Lower leg skin (tissue), 4 donors: Measurements from ENCODE around the gene AKIRIN1. TPM values are rescaled to one million over a fixed set of nuclear protein-coding genes. Genes with fewer than 3 reads are reported as not detected.
A peak's percentile ranks its signal among the peaks of the same experiment; 100 is the strongest.
"Not testable (repeated sequence)": the region's sequence is repeated elsewhere in the genome, so short reads cannot be mapped to it uniquely, and the experiment has no call there.

Source experiments
- DNase-seq, 2 donors: peaks; one replicate each; pipeline ENCODE4 v3.0.0-alpha.2; 2019; ENCODE audit warnings: low spot score in 2 of 2
- H3K4me3 ChIP-seq: fragments of 200-600 bp; sonication (generic); 2 replicates; pipeline ENCODE4 v1.5.1; 2017; ENCODE audit warnings: mild to moderate bottlenecking, low read depth; ENCODE audit not compliant: poor library complexity, severe bottlenecking
- POLR2A ChIP-seq, 2 donors: fragments of 450-650 bp; IDR thresholded peaks; one replicate each; pipeline ENCODE4 v1.6.1; 2016 to 2017; ENCODE audit warnings: antibody characterized with exemption in 2 of 2, mild to moderate bottlenecking in 1 of 2, moderate library complexity in 1 of 2
- WGBS, 2 donors: methylation state at CpG; one replicate each; pipeline ENCODE4 v1.1.5; 2018; 5-methylcytosine and 5-hydroxymethylcytosine counted together
- intact Hi-C: fragments of 100-400 bp; cut with DNase I; formaldehyde crosslinking; loops from one replicate; pipeline ENCODE4 v1.15.0; 2023; ENCODE audit warnings: low total_unique reads
- total RNA-seq, 4 donors: library from RNA; depleted of rRNA; stranded (reverse); fragments of >200 nt; gene quantifications; one replicate each; pipeline ENCODE4 v1.1.0, GENCODE V29; 2016
- TF ChIP-seq, protein P1 (sequence below), 3 donors: fragments of 450-650 bp; IDR thresholded peaks; one replicate each; pipeline ENCODE4 v1.5.1; 2016; ENCODE audit warnings: antibody characterized with exemption in 3 of 3, mild to moderate bottlenecking in 3 of 3, moderate library complexity in 2 of 3

AKIRIN1 gene
- total RNA-seq, 4 donors from 2014 or later, result 22.3 to 36.8 (median 28.7) TPM

DNA sequence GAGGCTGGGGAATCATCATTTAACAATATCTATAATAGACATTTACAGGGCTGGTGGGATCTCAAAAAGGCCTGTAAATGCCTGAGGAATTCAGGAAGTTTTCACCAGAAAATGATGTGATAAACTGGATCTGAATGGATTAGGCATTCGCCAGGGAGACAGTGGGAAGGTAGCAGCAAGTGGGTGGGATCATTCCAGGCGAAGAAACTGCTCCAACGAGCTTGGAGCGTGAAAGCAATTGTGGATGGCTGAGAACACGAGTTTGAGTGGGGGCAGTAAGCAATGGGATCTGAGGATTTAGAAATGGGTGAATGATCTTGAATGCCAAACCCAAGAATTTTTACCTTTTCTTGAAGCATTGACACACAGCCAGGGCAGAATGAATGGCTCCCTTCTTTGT is 26.2 kb downstream of the AKIRIN1 start:
- WGBS, 2 donors, result 73 to 79% methylated on average over 5 of the region's 5 CpGs
- H3K4me3 ChIP-seq, result no peak overlapping the region
- no peak for DNase-seq
- TF ChIP-seq, protein P1, sequence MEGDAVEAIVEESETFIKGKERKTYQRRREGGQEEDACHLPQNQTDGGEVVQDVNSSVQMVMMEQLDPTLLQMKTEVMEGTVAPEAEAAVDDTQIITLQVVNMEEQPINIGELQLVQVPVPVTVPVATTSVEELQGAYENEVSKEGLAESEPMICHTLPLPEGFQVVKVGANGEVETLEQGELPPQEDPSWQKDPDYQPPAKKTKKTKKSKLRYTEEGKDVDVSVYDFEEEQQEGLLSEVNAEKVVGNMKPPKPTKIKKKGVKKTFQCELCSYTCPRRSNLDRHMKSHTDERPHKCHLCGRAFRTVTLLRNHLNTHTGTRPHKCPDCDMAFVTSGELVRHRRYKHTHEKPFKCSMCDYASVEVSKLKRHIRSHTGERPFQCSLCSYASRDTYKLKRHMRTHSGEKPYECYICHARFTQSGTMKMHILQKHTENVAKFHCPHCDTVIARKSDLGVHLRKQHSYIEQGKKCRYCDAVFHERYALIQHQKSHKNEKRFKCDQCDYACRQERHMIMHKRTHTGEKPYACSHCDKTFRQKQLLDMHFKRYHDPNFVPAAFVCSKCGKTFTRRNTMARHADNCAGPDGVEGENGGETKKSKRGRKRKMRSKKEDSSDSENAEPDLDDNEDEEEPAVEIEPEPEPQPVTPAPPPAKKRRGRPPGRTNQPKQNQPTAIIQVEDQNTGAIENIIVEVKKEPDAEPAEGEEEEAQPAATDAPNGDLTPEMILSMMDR (IDR thresholded peaks at IDR 0.05), result no peak
- no peak for TF ChIP-seq POLR2A (IDR thresholded peaks at IDR 0.05)
- intact Hi-C loops, result no loop called here

DNA sequence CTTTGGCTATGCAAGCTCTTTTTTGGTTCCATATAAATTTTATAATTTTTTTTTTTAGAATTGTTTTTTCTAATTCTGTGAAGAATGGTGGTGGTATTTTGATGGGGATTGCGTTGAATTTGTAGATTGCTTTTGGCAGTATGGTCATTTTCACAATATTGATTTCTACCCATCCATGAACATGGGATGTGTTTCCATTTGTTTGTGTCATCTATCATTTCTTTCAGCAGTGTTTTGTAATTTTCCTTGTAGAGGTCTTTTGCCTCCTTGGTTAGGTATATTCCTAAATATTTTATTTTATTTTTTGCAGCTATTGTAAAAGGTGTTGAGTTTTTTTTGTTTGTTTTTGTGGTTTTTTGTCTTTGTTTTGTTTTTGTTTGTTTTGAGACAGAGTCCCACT is 29.4 kb downstream of the AKIRIN1 start:
- H3K4me3 ChIP-seq, DNase-seq, intact Hi-C loops: not testable (repeated sequence)
- WGBS, 2 donors, result 83 to 97% methylated on average over 1 of the region's 1 CpG

DNA sequence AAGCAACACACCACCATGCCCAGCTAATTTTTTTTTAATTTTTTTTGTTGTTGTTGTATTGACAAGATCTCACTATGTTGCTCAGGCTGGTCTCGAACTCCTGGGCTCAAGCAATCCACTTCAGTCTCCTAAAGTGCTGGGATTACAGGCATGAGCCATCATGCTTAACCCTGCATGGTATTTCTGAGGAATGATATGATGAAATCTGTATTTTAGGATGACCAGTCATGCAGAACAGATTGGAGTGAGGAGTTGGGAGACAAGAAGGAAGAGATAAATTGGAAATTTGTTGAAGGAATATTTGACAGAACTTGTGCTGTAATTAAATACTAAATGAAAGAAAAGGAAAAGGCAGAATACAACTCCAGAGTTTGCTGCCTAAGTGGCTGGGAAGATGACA is 30.4 kb downstream of the AKIRIN1 start:
- DNase-seq, result no peak
- WGBS, 2 donors, result 76 to 84% methylated on average over 1 of the region's 1 CpG
- H3K4me3 ChIP-seq, result no peak overlapping the region
- intact Hi-C loops, result no loop called here
- no peak for TF ChIP-seq POLR2A (IDR thresholded peaks at IDR 0.05)
- TF ChIP-seq, protein P1 (IDR thresholded peaks at IDR 0.05), result no peak

DNA sequence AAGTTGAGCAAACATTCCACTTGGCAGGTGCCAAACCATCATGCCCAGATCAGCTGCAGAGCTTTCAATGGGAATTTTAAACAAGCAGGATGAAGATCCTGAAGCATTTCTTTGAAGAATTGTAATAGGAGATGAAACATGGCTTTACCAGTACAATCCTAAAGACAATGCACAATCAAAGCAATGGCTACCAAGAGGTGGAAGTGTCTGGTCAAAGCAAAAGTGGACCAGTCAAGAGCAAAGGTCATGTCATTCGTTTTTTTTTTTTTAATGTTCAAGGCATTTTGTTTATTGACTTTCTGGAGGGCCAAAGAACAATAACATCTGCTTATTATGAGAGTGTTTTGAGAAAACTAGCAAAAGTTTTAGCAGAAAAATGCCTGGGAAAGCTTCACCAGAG is 32.1 kb downstream of the AKIRIN1 start:
- no peak overlapping the region for H3K4me3 ChIP-seq
- intact Hi-C loops, result no loop called here
- WGBS, 2 donors, result 59 to 62% methylated on average over 1 of the region's 1 CpG
- DNase-seq, result no peak
- TF ChIP-seq, protein P1 (IDR thresholded peaks at IDR 0.05), result no peak
- TF ChIP-seq POLR2A (IDR thresholded peaks at IDR 0.05), result no peak

DNA sequence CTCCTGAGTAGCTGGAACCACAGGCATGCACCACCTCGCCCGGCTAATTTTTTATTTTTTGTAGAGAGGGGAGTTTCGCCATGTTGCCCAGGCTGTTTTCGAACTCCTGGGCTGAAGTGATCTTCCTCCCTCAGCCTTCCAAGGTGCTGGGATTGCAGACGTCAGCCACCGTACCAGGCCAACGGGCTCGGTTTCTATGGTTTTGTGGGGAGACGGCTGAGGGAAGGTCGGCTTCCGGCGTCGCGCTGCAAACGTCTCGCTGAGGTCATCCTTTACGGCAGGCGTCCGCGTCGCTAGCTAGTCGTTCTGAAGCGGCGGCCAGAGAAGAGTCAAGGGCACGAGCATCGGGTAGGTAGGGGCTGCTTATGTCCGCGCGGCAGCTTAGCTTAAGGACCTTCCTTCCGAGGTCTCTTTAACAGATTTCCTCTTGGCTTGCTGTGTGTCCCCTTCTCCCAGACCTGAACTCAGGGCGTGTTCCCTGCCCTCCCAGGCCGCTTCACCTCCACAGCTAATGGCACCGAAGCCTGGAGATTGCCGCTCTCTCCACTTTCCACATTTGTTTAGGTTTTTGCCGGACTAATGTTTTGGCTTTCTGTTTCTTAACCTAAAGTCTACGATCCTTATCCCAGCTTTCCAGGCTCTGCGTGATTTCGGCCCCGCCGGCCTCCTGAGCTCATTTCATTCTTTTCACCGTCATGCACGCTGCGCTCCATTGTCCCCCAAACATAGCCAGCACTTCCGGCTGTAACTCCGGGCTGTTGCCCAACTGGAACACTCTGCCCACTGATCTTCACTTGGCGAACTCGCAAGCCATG is 35.2 kb downstream of the AKIRIN1 start, which contains the start of gene NDUFS5:
Gene NDUFS5 (plus strand): TSS at position 300 of the 815 bp plus-strand sequence. CDS start 2,375 bp downstream, outside the sequence.
- intact Hi-C loops, result no loop called here
- TF ChIP-seq POLR2A (IDR thresholded peaks at IDR 0.05), result peak in 1 of 2 donors; percentile 51
- TF ChIP-seq, protein P1 (IDR thresholded peaks at IDR 0.05), result no peak
- DNase-seq, result peak; percentile 90 to 98
- peak within 1 kb of the TSS; percentile 75 for H3K4me3 ChIP-seq
- WGBS, 2 donors, result 1% methylated on average over 46 to 47 of the region's 47 CpGs

DNA sequence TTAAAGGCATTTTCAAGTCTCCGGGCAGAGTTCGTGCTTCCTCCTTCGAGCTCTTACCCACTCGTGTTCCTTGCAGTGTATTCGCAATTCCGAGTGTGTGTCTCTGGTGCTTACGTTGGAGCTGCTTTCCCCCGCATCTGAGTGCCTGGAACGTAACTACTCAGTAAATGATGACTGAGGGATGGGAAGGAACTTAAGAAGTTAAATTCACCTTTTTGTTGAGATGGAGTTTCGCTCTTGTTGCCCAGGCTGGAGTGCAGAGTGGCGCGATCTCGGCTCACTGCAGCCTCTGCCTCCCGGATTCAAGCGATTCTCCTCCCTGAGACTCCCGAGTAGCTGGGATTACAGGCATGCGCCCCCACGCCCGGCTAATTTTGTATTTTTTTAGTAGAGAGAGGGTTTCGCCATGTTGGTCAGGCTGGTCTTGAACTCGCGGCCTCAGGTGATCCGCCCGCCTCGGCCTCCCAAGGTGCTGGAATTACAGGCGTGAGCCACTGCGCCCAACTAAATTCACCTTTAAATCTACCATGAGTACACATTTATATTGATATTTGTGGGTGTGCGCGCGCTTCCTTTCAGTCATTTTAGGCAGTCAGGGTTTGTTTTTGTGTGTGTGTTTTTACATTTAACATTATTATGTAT is 35.9 kb downstream of the AKIRIN1 start:
- peak in 1 of 2 donors; percentile 78 for DNase-seq
- 21 to 26% methylated on average over 30 of the region's 30 CpGs for WGBS, 2 donors

More for the DNA sequence above, 35.9 kb downstream of the AKIRIN1 start:
- peak overlapping the region; percentile 75 for H3K4me3 ChIP-seq
- TF ChIP-seq POLR2A (IDR thresholded peaks at IDR 0.05), result no peak
- TF ChIP-seq, protein P1 (IDR thresholded peaks at IDR 0.05), result no peak
- intact Hi-C loops, result no loop called here
